ENCODE results near the gene FAM171A2. TPM values are rescaled to one million over a fixed set of nuclear protein-coding genes. Genes with fewer than 3 reads are reported as not detected.

The FAM171A2 gene
- total RNA-seq, 2 donors from 2014 or later = 2.9 TPM; not detected in 1

DNA sequence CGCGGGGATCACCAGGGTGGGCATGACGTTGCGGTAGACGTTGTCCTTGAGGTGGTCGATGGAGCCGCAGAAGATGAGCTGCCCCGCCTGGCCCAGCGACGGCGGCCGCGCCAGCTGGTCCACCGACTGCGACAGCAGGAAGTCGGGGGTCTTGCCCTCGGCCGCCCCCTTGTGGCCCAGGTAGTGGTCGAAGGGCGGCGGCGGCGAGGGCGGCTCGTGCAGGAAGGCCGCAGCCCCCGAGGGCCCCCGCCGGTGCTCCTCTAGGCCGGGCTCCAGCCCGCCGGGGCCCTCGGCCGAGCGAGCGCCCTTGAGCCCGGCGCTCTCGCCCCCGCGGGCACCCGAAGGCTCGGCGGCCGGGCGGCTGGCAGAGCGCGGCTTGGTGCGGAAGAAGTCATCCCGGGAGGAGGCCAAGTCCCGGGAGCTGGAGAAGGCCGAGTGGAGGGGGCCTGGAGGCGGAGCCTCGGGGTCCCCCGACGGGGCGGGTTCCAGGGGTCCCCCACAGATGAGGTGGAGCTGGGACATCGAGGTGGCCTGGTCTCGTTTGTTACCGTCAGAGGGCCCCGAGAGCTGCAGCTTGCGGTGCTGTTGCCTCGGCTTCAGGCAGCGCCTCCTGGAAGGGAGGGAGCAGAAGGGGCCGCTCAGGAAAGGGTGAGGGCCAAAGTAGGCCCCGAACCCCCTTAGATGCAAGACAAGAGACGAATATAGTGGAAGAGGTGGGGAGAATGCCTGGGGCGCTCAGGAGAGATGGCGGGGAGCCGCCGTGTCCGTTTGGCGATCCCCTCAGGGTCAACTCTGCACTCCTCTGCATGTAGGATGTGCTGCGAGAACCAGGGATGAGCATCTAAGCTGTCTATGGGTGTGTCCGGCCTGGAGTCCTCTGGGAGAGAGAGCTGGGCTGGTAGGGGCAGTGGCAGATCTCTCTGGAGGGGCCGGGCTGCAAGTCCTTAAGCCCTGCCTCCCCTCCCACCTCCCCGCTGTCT is 8.8 kb downstream of the FAM171A2 start:
- Histone ChIP-seq H3K27ac (no peak overlapping the region), H3K9me3 (no peaks in the 10 kb centered on the region), H3K36me3 (replicated peaks in 1 of 2; ENCODE audit: insufficient read depth in 1 of 2, low read depth in 2 of 2) (peaks cover 8 to 18% of the 10 kb centered on the region in 2 donors), H3K27me3 (no peaks in the 10 kb centered on the region), H3K4me1 (peaks cover 6% of the 10 kb centered on the region), H3K4me3 (no peak overlapping the region)
- TF ChIP-seq, protein P1, sequence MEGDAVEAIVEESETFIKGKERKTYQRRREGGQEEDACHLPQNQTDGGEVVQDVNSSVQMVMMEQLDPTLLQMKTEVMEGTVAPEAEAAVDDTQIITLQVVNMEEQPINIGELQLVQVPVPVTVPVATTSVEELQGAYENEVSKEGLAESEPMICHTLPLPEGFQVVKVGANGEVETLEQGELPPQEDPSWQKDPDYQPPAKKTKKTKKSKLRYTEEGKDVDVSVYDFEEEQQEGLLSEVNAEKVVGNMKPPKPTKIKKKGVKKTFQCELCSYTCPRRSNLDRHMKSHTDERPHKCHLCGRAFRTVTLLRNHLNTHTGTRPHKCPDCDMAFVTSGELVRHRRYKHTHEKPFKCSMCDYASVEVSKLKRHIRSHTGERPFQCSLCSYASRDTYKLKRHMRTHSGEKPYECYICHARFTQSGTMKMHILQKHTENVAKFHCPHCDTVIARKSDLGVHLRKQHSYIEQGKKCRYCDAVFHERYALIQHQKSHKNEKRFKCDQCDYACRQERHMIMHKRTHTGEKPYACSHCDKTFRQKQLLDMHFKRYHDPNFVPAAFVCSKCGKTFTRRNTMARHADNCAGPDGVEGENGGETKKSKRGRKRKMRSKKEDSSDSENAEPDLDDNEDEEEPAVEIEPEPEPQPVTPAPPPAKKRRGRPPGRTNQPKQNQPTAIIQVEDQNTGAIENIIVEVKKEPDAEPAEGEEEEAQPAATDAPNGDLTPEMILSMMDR (IDR thresholded peaks at IDR 0.05) = peak in 6 of 7 experiments; percentile 11 to 45 (median 22)
- TF ChIP-seq POLR2A (IDR thresholded peaks at IDR 0.05) = no peak
- WGBS, 2 donors = 43 to 65% methylated on average over 18 to 75 of the region's 77 CpGs
- peak; percentile 28 to 61 (median 42) for DNase-seq
- intact Hi-C loops (cut with DNase I) = no loop called here
- ATAC-seq = peak; percentile 8

DNA sequence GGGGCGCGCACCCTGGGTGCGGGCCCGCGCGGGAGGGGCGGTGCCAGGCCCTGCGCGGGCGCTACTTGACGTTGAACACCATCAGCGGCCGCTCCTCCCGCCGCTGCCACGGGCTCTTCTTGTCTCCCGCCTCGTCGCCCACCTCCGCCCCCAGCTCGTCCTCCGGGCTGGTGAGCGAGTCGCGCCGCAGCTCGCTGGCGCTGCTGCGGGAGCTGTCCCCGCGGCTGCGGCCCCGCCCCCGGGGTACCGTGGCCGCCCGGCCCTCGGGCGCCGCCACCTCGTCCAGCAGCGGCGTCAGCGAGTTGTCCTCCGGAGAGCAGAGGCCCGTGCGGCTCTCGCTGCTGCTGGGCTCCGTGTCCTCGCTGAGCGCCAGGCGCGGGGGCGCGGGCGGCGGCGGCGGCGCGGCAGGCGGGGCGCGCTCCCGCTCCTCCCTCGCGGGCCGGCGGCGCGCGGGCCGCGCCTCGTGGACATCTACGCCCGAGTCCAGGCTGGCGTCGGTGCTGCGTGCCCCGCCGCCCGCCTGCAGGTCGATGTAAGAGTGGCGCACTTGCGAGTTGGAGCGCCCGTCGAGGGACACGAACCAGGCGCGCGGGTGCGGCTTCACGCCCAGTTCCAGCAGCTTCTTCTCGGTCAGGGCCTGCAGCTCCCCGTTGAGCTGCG is 9.9 kb downstream of the FAM171A2 start:
- Histone ChIP-seq H3K4me3 (no peak overlapping the region), H3K9me3 (no peaks in the 10 kb centered on the region), H3K27me3 (no peaks in the 10 kb centered on the region), H3K27ac (no peak overlapping the region), H3K4me1 (peaks cover 6% of the 10 kb centered on the region), H3K36me3 (replicated peaks in 1 of 2; ENCODE audit: insufficient read depth in 1 of 2, low read depth in 2 of 2) (peaks cover 8 to 22% of the 10 kb centered on the region in 2 donors)
- ATAC-seq = peak; percentile 54
- no peak for TF ChIP-seq POLR2A (IDR thresholded peaks at IDR 0.05)
- TF ChIP-seq, protein P1 (IDR thresholded peaks at IDR 0.05) = no peak
- WGBS, 2 donors = 14 to 30% methylated on average over 2 to 93 of the region's 98 CpGs
- intact Hi-C loops (cut with DNase I) = no loop called here
- peak in 3 of 4 donors; percentile 22 to 52 (median 23) for DNase-seq

DNA sequence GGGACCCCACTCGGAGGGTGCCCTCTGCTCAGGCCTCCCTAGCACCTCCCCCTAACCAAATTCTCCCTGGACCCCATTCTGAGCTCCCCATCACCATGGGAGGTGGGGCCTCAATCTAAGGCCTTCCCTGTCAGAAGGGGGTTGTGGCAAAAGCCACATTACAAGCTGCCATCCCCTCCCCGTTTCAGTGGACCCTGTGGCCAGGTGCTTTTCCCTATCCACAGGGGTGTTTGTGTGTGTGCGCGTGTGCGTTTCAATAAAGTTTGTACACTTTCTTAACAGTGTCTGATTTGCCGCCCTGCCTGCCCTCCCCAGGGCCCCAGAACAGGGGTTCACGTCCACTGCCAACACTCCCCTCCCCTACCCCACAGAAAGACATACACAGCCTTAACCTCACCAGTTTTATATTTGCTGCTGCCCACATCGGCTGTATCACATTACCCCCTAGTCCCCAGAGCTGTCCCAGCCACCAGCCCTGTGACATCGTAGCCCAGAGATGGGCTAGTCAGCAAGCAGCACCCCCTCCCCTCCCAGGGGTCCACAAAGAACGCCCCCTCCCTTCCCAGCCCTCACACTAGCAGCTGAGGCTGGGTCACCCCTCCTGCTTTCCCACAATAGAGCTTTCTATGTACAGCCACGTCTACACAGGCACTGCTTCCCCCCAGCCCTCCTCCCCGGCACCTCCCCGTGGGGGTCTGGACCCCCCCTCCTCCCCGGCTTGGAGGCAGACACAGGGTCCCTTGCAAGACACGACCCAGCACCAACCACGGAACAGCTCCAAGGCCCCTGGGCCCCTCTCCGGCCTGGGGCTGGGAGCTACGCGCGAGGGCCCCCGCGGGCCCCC is 10.6 kb downstream of the FAM171A2 start:
- no peak for DNase-seq
- H3K4me3 ChIP-seq = no peak overlapping the region
- no peaks in the 10 kb centered on the region for H3K9me3 ChIP-seq
- intact Hi-C loops (cut with DNase I) = no loop called here
- 51 to 77% methylated on average over 12 to 22 of the region's 22 CpGs for WGBS, 2 donors
- peaks cover 6% of the 10 kb centered on the region for H3K4me1 ChIP-seq
- no peak overlapping the region for H3K27ac ChIP-seq
- ATAC-seq = no peak
- TF ChIP-seq, protein P1 (IDR thresholded peaks at IDR 0.05) = no peak
- no peak for TF ChIP-seq POLR2A (IDR thresholded peaks at IDR 0.05)
- H3K27me3 ChIP-seq = no peaks in the 10 kb centered on the region
- peaks cover 8 to 22% of the 10 kb centered on the region in 2 donors for H3K36me3 ChIP-seq (replicated peaks in 1 of 2; ENCODE audit: insufficient read depth in 1 of 2, low read depth in 2 of 2)

DNA sequence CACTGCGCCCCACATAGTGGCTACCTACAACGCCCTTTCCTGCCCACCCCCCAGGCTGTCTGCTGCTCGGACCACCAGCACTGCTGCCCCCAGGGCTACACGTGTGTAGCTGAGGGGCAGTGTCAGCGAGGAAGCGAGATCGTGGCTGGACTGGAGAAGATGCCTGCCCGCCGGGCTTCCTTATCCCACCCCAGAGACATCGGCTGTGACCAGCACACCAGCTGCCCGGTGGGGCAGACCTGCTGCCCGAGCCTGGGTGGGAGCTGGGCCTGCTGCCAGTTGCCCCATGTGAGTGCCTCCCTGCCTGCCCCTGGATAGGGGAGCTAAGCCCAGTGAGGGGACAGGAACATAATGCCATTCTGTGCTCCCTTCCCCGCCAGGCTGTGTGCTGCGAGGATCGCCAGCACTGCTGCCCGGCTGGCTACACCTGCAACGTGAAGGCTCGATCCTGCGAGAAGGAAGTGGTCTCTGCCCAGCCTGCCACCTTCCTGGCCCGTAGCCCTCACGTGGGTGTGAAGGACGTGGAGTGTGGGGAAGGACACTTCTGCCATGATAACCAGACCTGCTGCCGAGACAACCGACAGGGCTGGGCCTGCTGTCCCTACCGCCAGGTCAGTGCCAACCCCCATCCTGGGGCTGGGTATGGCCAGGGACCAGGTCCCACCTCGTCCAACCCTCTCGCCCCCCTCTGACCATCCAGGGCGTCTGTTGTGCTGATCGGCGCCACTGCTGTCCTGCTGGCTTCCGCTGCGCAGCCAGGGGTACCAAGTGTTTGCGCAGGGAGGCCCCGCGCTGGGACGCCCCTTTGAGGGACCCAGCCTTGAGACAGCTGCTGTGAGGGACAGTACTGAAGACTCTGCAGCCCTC is 11.5 kb downstream of the FAM171A2 start:
- Histone ChIP-seq H3K4me1 (peaks cover 6% of the 10 kb centered on the region), H3K4me3 (no peak overlapping the region), H3K36me3 (replicated peaks in 1 of 2; ENCODE audit: insufficient read depth in 1 of 2, low read depth in 2 of 2) (peaks cover 8 to 22% of the 10 kb centered on the region in 2 donors), H3K27me3 (no peaks in the 10 kb centered on the region), H3K27ac (no peak overlapping the region), H3K9me3 (no peaks in the 10 kb centered on the region)
- ATAC-seq (no peak), DNase-seq (no peak)
- WGBS, 2 donors = 87 to 90% methylated on average over 21 to 35 of the region's 36 CpGs
- TF ChIP-seq, protein P1 (IDR thresholded peaks at IDR 0.05) = no peak
- no peak for TF ChIP-seq POLR2A (IDR thresholded peaks at IDR 0.05)
- intact Hi-C loops (cut with DNase I) = no loop called here

All from body of pancreas (tissue), 4 donors.